ENCODE measurements around the gene CTNNBIP1.

Gene CTNNBIP1

GRCh38 chr1:9823693-9823942 lies 86.5 kb downstream of the CTNNBIP1 start:
- Histone ChIP-seq H3K27me3 (ENCODE audit: insufficient read depth, insufficient read length) (peaks cover 4% of the 10 kb centered on the region), H3K9me3 (ENCODE audit: insufficient read depth, low read length) (no peaks in the 10 kb centered on the region), H3K4me3 (ENCODE audit: insufficient read length, low read depth) (peak overlapping the region; percentile 79), H3K4me1 (ENCODE audit: insufficient read depth, insufficient read length) (peaks cover 14% of the 10 kb centered on the region), H3K9ac (ENCODE audit: insufficient read length, low read depth) (peak overlapping the region; percentile 84), H3K36me3 (ENCODE audit: insufficient read depth, insufficient read length, low read length) (no peaks in the 10 kb centered on the region)
- TF ChIP-seq ZNF274 (IDR thresholded peaks at IDR 0.05; ENCODE audit: low read depth, low read length): no peak
- TF ChIP-seq SUZ12 (IDR thresholded peaks at IDR 0.05; ENCODE audit: extremely low read depth, insufficient read depth, insufficient read length): no peak
- no peak for TF ChIP-seq YY1 (IDR thresholded peaks at IDR 0.05; ENCODE audit: insufficient read depth, insufficient read length)
- DNase-seq (ENCODE audit: low read depth, low spot score): no peak

GRCh38 chr1:9822897-9823692 lies 87.0 kb downstream of the CTNNBIP1 start:
- no peak for DNase-seq (ENCODE audit: low read depth, low spot score)
- Histone ChIP-seq H3K36me3 (ENCODE audit: insufficient read depth, insufficient read length, low read length) (no peaks in the 10 kb centered on the region), H3K9me3 (ENCODE audit: insufficient read depth, low read length) (no peaks in the 10 kb centered on the region), H3K4me3 (ENCODE audit: insufficient read length, low read depth) (peak overlapping the region; percentile 79), H3K9ac (ENCODE audit: insufficient read length, low read depth) (peak overlapping the region; percentile 84), H3K4me1 (ENCODE audit: insufficient read depth, insufficient read length) (peaks cover 14% of the 10 kb centered on the region), H3K27me3 (ENCODE audit: insufficient read depth, insufficient read length) (peaks cover 4% of the 10 kb centered on the region)
- no peak for TF ChIP-seq YY1 (IDR thresholded peaks at IDR 0.05; ENCODE audit: insufficient read depth, insufficient read length)
- TF ChIP-seq SUZ12 (IDR thresholded peaks at IDR 0.05; ENCODE audit: extremely low read depth, insufficient read depth, insufficient read length): no peak
- TF ChIP-seq ZNF274 (IDR thresholded peaks at IDR 0.05; ENCODE audit: low read depth, low read length): no peak

GRCh38 chr1:9822490-9822889 lies 87.6 kb downstream of the CTNNBIP1 start:
- Histone ChIP-seq H3K4me3 (ENCODE audit: insufficient read length, low read depth) (peak overlapping the region; percentile 79), H3K9ac (ENCODE audit: insufficient read length, low read depth) (peak overlapping the region; percentile 84), H3K27me3 (ENCODE audit: insufficient read depth, insufficient read length) (peaks cover 4% of the 10 kb centered on the region), H3K36me3 (ENCODE audit: insufficient read depth, insufficient read length, low read length) (no peaks in the 10 kb centered on the region), H3K9me3 (ENCODE audit: insufficient read depth, low read length) (no peaks in the 10 kb centered on the region), H3K4me1 (ENCODE audit: insufficient read depth, insufficient read length) (peaks cover 12% of the 10 kb centered on the region)
- DNase-seq (ENCODE audit: low read depth, low spot score): no peak
- TF ChIP-seq YY1 (IDR thresholded peaks at IDR 0.05; ENCODE audit: insufficient read depth, insufficient read length) (no peak), SUZ12 (IDR thresholded peaks at IDR 0.05; ENCODE audit: extremely low read depth, insufficient read depth, insufficient read length) (no peak), ZNF274 (IDR thresholded peaks at IDR 0.05; ENCODE audit: low read depth, low read length) (no peak)

- H3K4me3 ChIP-seq (ENCODE audit: insufficient read length, low read depth): no peak overlapping the region
- peaks cover 11% of the 10 kb centered on the region for H3K4me1 ChIP-seq (ENCODE audit: insufficient read depth, insufficient read length)
- H3K27me3 ChIP-seq (ENCODE audit: insufficient read depth, insufficient read length): peaks cover 4% of the 10 kb centered on the region
- no peak overlapping the region for H3K9ac ChIP-seq (ENCODE audit: insufficient read length, low read depth)
- no peak for TF ChIP-seq ZNF274 (IDR thresholded peaks at IDR 0.05; ENCODE audit: low read depth, low read length)
- DNase-seq (ENCODE audit: low read depth, low spot score): no peak
- no peaks in the 10 kb centered on the region for H3K9me3 ChIP-seq (ENCODE audit: insufficient read depth, low read length)
- no peaks in the 10 kb centered on the region for H3K36me3 ChIP-seq (ENCODE audit: insufficient read depth, insufficient read length, low read length)
Measured at GRCh38 chr1:9821710-9822109, 88.4 kb downstream of the CTNNBIP1 start.

GRCh38 chr1:9820521-9820920 lies 89.5 kb downstream of the CTNNBIP1 start:
- no peaks in the 10 kb centered on the region for H3K9me3 ChIP-seq (ENCODE audit: insufficient read depth, low read length)
- H3K4me1 ChIP-seq (ENCODE audit: insufficient read depth, insufficient read length): peaks cover 3% of the 10 kb centered on the region
- TF ChIP-seq SUZ12 (IDR thresholded peaks at IDR 0.05; ENCODE audit: extremely low read depth, insufficient read depth, insufficient read length) (no peak), ZNF274 (IDR thresholded peaks at IDR 0.05; ENCODE audit: low read depth, low read length) (no peak), YY1 (IDR thresholded peaks at IDR 0.05; ENCODE audit: insufficient read depth, insufficient read length) (no peak)

GRCh38 chr1:9817734-9818133 lies 92.3 kb downstream of the CTNNBIP1 start:
- Histone ChIP-seq H3K36me3 (ENCODE audit: insufficient read depth, insufficient read length, low read length) (no peaks in the 10 kb centered on the region), H3K4me3 (ENCODE audit: insufficient read length, low read depth) (no peak overlapping the region), H3K4me1 (ENCODE audit: insufficient read depth, insufficient read length) (no peaks in the 10 kb centered on the region), H3K9me3 (ENCODE audit: insufficient read depth, low read length) (no peaks in the 10 kb centered on the region), H3K9ac (ENCODE audit: insufficient read length, low read depth) (no peak overlapping the region), H3K27me3 (ENCODE audit: insufficient read depth, insufficient read length) (no peaks in the 10 kb centered on the region)
- DNase-seq (ENCODE audit: low read depth, low spot score): no peak
- no peak for TF ChIP-seq ZNF274 (IDR thresholded peaks at IDR 0.05; ENCODE audit: low read depth, low read length)
- TF ChIP-seq YY1 (IDR thresholded peaks at IDR 0.05; ENCODE audit: insufficient read depth, insufficient read length): no peak
- TF ChIP-seq SUZ12 (IDR thresholded peaks at IDR 0.05; ENCODE audit: extremely low read depth, insufficient read depth, insufficient read length): no peak

More at GRCh38 chr1:9820521-9820920, 89.5 kb downstream of the CTNNBIP1 start:
- H3K9ac ChIP-seq (ENCODE audit: insufficient read length, low read depth): no peak overlapping the region
- H3K27me3 ChIP-seq (ENCODE audit: insufficient read depth, insufficient read length): peaks cover 4% of the 10 kb centered on the region
- DNase-seq (ENCODE audit: low read depth, low spot score): no peak
- H3K36me3 ChIP-seq (ENCODE audit: insufficient read depth, insufficient read length, low read length): no peaks in the 10 kb centered on the region
- no peak overlapping the region for H3K4me3 ChIP-seq (ENCODE audit: insufficient read length, low read depth)

- Histone ChIP-seq H3K36me3 (ENCODE audit: insufficient read depth, insufficient read length, low read length) (no peaks in the 10 kb centered on the region), H3K4me1 (ENCODE audit: insufficient read depth, insufficient read length) (no peaks in the 10 kb centered on the region), H3K9ac (ENCODE audit: insufficient read length, low read depth) (no peak overlapping the region), H3K9me3 (ENCODE audit: insufficient read depth, low read length) (no peaks in the 10 kb centered on the region), H3K27me3 (ENCODE audit: insufficient read depth, insufficient read length) (no peaks in the 10 kb centered on the region), H3K4me3 (ENCODE audit: insufficient read length, low read depth) (no peak overlapping the region)
- no peak for DNase-seq (ENCODE audit: low read depth, low spot score)
- TF ChIP-seq YY1 (IDR thresholded peaks at IDR 0.05; ENCODE audit: insufficient read depth, insufficient read length) (no peak), ZNF274 (IDR thresholded peaks at IDR 0.05; ENCODE audit: low read depth, low read length) (no peak), SUZ12 (IDR thresholded peaks at IDR 0.05; ENCODE audit: extremely low read depth, insufficient read depth, insufficient read length) (no peak)
Measured at GRCh38 chr1:9816199-9816598, 93.9 kb downstream of the CTNNBIP1 start.
